Natural killer cell treated with Interleukin-12 subunit alpha and Interleukin-12 subunit beta and Interleukin-15 and Interleukin-18, amount 100 ng/mL, for 72 hours (primary cell): ENCODE data around the gene SUSD6. TPM values are rescaled to one million over a fixed set of nuclear protein-coding genes. Genes with fewer than 3 reads are reported as not detected.
A peak's percentile ranks its signal among the peaks of the same experiment; 100 is the strongest.

ENCODE experiments used
- ATAC-seq, 2 donors: fragments of 150-1000 bp; cut with Tn5 transposase in 1 of 2; sonication (Bioruptor Pico), chemical (Tn5 transposase) in 1 of 2; 2 replicates each; pipeline ENCODE4 v1.10.0; 2021
- DNase-seq: peaks from one replicate; pipeline ENCODE4 v3.0.0; 2022; ENCODE audit warnings: low spot score
- H3K27ac Mint-ChIP-seq, 2 donors: 1 replicate in 1 of 2; 2 replicates in 1 of 2; pipeline ENCODE4 v1.8.0; 2022; ENCODE audit warnings: mixed read lengths in 2 of 2, mild to moderate bottlenecking in 1 of 2, moderate library complexity in 1 of 2
- H3K27me3 Mint-ChIP-seq, 2 donors: 1 replicate in 1 of 2; 2 replicates in 1 of 2; pipeline ENCODE4 v1.8.0; 2022; ENCODE audit warnings: mixed read lengths in 2 of 2
- H3K36me3 Mint-ChIP-seq: one replicate; pipeline ENCODE4 v1.8.0; 2022; ENCODE audit warnings: mixed read lengths
- H3K4me1 Mint-ChIP-seq, 2 donors: 1 replicate in 1 of 2; 2 replicates in 1 of 2; pipeline ENCODE4 v1.8.0; 2022; ENCODE audit warnings: low read depth in 2 of 2, mixed read lengths in 2 of 2, mild to moderate bottlenecking in 1 of 2
- H3K4me3 Mint-ChIP-seq: one replicate; pipeline ENCODE4 v1.8.0; 2022; ENCODE audit warnings: mixed read lengths
- H3K9me3 Mint-ChIP-seq: 2 replicates; pipeline ENCODE4 v1.8.0; 2022; ENCODE audit warnings: mixed read lengths
- total RNA-seq, 2 donors: library from RNA; stranded (reverse); gene quantifications; one replicate each; pipeline ENCODE4 v1.2.3, GENCODE V29; 2022

The SUSD6 gene
- total RNA-seq, 2 donors from 2014 or later, result 111 to 139 TPM

DNA sequence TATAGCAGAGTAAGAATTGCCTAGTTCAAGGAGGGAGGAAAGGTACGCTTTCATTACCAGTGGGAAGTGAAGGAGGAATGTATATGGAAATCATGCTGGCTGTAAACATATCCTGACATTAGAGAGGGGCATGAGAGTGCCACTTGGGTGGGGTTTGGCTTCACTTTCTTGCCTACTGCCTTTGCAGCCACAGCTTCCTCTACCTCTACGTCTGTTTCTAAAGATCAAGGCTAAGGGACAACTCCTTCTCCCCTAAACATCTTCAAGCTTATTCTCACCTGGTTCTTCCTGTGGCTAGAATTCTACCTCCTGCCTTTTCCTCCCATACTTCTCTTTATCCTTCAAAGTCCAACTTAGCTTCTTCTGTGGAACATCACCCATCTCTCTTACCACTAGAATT, 58.0 kb downstream of the SUSD6 start:
- DNase-seq, result no peak
- Mint-ChIP-seq H3K4me3 (peak overlapping the region; percentile 21), H3K27ac (peak overlapping the region; percentile 42 to 68), H3K9me3 (no peaks in the 10 kb centered on the region), H3K4me1 (peaks cover 82 to 86% of the 10 kb centered on the region in 2 donors), H3K36me3 (peaks cover 6% of the 10 kb centered on the region), H3K27me3 (no peaks in the 10 kb centered on the region)
- ATAC-seq, result no peak

DNA sequence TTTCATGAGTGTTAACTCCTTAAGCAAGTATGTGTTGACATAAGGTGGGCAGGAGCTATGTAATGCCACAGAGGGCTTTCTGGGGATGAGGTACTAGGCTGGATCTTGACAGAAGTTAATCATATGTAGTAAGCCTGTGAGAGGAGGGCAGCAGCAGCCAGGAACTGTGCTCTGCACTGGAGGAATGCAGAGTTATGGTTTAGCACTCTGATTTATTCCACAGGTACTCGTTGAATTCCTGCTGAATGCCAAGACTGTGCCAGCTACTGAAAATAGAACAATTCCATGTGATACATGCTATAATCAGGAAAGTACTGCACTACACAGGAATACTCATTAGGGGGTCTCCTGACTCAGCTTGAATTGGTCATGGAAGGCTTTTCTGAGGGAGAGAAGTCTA, 58.7 kb downstream of the SUSD6 start:
- H3K4me1 Mint-ChIP-seq, result peaks cover 84 to 87% of the 10 kb centered on the region in 2 donors
- H3K4me3 Mint-ChIP-seq, result peak overlapping the region; percentile 21
- peak overlapping the region; percentile 42 to 68 for H3K27ac Mint-ChIP-seq
- ATAC-seq, result no peak
- no peaks in the 10 kb centered on the region for H3K9me3 Mint-ChIP-seq
- DNase-seq, result no peak
- peaks cover 6% of the 10 kb centered on the region for H3K36me3 Mint-ChIP-seq
- no peaks in the 10 kb centered on the region for H3K27me3 Mint-ChIP-seq

DNA sequence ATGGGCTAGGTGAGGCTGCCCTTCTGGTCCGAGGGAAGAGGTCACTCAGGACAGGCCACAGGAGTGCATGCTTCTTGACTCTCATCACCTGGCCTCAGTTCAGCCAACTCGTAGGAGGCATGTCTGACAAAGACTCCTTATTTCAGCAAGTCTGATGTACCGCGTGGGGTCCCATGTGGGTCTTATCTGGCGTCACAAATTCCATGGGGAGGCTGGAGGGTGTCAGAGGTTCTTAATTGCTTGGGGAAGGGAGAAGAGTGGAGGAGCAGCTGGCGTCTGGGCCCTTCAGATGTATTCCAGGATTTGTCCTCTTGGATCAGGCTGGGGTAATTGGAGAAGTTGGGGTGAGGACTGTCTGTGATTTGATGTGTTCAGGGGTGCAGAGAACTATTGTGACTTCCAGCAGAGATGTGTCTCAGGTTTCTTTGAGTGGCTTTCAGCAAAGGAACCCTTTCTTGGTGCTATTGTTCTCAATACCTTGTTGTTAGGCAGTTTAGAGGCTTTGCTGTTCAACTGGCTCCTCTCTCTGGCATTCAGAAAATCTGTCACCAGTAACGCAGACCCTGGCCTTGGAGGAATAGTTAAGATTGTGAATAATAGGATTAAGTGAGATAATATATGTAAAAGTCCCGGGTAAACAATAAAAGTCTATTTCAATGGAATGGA, 60.1 kb downstream of the SUSD6 start:
- no peak for ATAC-seq
- no peak for DNase-seq
- peaks cover 6% of the 10 kb centered on the region for H3K36me3 Mint-ChIP-seq
- peak overlapping the region; percentile 73 for H3K4me3 Mint-ChIP-seq
- H3K27ac Mint-ChIP-seq, result peak overlapping the region; percentile 78 to 80
- H3K9me3 Mint-ChIP-seq, result no peaks in the 10 kb centered on the region
- H3K4me1 Mint-ChIP-seq, result peaks cover 84 to 89% of the 10 kb centered on the region in 2 donors
- no peaks in the 10 kb centered on the region for H3K27me3 Mint-ChIP-seq

DNA sequence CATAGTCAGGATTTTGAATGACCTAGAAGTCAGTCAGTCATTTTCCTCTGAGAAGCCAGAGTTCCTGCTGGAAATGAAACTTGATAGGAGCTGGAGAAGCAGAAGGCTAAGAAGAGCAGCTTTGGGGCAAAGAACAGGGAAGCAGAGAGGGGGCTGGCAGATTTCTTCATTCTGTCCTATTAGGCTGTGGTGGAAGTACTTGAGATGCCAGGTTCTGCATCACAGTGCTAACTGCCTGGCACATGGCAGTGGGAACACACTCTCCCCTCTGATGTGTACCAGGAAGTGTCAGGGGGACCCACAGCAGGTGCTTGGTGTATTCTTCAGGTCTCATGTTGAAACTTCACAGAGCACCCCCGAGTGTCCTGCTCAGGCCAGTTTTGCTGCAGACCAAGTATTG, 61.0 kb downstream of the SUSD6 start:
- peak overlapping the region; percentile 73 for H3K4me3 Mint-ChIP-seq
- no peak for DNase-seq

DNA sequence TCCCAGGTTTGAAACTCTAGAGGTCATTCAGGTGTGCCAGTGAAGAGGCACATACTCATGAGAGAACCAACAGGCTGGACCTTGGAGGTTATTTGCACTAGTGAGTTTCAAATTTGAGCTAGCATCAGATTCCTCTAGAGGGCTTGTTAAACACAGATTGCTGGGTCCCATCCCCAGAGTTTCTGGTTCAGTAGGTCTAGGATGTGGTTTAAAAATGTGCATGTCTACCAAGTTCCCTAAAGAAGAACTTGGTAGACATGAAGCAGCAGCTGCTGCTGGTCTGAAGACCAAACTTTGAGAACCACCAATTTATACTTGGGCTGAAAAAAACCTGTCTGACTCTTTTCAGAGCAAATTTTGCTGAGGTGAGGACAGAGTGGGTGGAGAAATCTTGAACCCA, 61.7 kb downstream of the SUSD6 start:
- DNase-seq, result no peak
- peaks cover 77 to 82% of the 10 kb centered on the region in 2 donors for H3K4me1 Mint-ChIP-seq
- peak overlapping the region; percentile 80 to 81 for H3K27ac Mint-ChIP-seq
- H3K4me3 Mint-ChIP-seq, result peak overlapping the region; percentile 73
- H3K9me3 Mint-ChIP-seq, result no peaks in the 10 kb centered on the region
- H3K27me3 Mint-ChIP-seq, result no peaks in the 10 kb centered on the region
- ATAC-seq, result peak in 1 of 2 donors; percentile 37
- H3K36me3 Mint-ChIP-seq, result no peaks in the 10 kb centered on the region

More for the DNA sequence above, 61.0 kb downstream of the SUSD6 start:
- Mint-ChIP-seq H3K9me3 (no peaks in the 10 kb centered on the region), H3K36me3 (peaks cover 6% of the 10 kb centered on the region), H3K27ac (peak overlapping the region; percentile 78 to 80), H3K4me1 (peaks cover 83 to 90% of the 10 kb centered on the region in 2 donors), H3K27me3 (no peaks in the 10 kb centered on the region)
- no peak for ATAC-seq

DNA sequence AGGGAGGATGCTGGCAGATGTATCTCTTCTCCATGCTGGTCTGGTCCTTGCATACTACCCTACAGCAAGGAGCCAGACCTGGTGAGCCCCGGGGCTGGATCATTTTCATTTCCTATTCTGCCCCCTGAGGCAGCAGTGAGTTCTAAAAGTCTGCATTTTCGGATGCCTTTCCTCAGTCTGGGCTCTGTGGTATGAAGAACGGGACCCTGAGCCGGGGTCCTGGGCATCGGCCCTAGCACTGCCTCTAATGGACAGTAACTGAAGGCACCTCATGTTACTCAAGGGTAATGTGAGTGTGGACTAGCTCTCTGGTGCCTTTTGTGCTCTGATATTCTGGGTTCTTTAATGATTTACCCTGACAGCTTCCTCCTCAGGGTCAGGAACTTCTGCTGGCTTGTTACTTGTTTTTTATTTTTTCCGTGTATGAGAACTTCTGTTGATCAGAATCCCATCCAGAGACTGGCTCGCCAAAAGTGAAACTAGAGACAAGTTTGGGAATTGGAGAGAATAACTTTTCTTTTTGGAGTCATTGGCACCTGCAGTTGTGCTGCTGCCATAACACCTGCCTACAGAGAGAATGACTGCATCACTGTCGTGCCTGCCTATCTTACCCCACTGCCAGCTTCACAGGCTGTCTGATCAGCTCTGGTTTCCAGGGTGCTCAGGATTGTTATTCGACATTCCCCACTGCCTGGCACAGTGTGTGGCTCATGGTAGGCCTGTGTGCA, 62.3 kb downstream of the SUSD6 start:
- Mint-ChIP-seq H3K27me3 (no peaks in the 10 kb centered on the region), H3K9me3 (no peaks in the 10 kb centered on the region), H3K27ac (peak overlapping the region; percentile 80 to 81), H3K4me3 (peak overlapping the region; percentile 73), H3K4me1 (peaks cover 73 to 82% of the 10 kb centered on the region in 2 donors), H3K36me3 (no peaks in the 10 kb centered on the region)
- DNase-seq (no peak), ATAC-seq (no peak)

DNA sequence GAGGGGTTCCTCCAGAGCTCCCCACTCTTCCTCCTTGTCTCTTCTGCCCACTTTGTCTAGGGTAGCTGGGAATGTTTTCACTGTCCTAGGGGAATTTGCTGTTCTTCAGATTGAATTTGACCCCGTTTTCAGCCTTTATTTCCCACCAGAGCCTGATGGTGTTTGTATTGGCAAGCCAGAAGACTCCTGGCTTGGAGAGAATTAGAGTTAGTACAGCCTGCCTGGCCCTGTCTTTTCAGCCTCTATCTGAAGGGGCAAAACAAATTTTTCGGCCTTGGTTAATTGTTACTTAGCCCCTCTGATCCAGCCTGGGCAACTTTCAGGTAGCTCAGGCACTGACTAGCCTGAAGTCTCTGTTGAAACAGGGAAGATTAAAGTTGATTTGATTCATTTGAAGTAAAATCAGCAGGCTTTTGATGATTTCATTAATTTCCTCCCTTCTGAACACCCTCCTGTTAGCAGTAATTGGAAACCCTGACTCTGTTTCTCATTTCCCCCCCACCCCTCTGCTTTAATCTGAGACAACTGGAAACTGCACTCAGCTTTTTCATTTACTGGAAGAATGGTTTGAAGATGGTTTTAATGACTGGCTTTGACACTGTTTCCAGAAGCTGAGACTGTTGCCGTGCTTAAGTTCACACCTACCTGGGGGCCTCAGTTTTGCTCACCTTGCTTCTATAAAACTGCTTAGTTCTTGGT, 63.3 kb downstream of the SUSD6 start:
- no peak for DNase-seq
- Mint-ChIP-seq H3K4me3 (peak overlapping the region; percentile 73), H3K27me3 (no peaks in the 10 kb centered on the region), H3K4me1 (peaks cover 65 to 74% of the 10 kb centered on the region in 2 donors), H3K9me3 (no peaks in the 10 kb centered on the region), H3K36me3 (no peaks in the 10 kb centered on the region), H3K27ac (peak overlapping the region; percentile 80 to 81)
- no peak for ATAC-seq

DNA sequence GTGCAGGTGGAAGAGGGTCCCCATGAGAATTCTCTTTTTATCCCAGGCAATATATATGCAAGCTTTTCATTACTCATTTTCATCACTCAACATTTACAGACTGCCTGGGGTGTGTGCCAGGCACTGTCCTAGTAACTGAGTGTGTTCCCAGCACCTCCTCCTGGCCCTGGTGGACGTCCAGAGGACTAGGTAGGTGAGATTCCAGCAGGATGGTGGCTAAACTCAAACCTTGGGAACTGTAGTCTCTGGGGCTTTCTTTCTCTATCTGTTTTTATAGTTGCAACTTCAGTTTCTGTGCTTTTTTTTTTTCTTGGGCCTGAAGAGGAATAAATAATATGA, 63.8 kb downstream of the SUSD6 start:
- Mint-ChIP-seq H3K27ac (peak overlapping the region; percentile 80 to 81), H3K4me1 (peaks cover 61 to 70% of the 10 kb centered on the region in 2 donors), H3K4me3 (peak overlapping the region; percentile 73), H3K9me3 (no peaks in the 10 kb centered on the region), H3K27me3 (no peaks in the 10 kb centered on the region), H3K36me3 (no peaks in the 10 kb centered on the region)
- DNase-seq, result no peak
- ATAC-seq, result no peak

DNA sequence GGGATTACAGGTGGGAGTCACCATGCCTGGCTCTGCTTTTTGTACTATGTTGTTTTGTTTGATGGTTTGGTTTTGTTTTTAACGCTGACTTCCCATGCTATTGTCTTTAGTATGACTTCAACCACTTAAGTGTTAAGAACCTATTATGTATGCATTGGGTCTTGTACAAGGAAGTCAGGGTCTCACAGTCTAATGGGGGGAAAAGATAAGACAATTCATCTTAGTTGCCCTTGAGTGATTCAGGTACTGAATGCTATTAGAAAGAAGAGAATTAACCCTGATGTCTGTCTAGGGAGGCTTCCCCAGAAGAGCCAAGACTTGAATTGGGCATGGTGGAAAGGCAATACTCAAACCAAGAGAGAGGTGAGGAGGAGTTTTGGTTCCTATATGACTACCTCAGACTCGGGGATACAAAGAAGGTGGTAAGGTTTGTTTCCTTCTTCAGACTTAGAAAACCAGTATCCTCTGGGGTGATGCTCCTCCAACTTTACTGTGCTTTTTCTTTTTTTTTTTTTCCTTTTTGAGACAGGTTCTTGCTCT, 64.6 kb downstream of the SUSD6 start:
- H3K4me1 Mint-ChIP-seq, result peaks cover 60 to 70% of the 10 kb centered on the region in 2 donors
- peak overlapping the region; percentile 80 to 81 for H3K27ac Mint-ChIP-seq
- no peaks in the 10 kb centered on the region for H3K9me3 Mint-ChIP-seq
- ATAC-seq, result peak; percentile 93
- no peaks in the 10 kb centered on the region for H3K27me3 Mint-ChIP-seq
- H3K4me3 Mint-ChIP-seq, result peak overlapping the region; percentile 73
- DNase-seq, result no peak
- H3K36me3 Mint-ChIP-seq, result no peaks in the 10 kb centered on the region

DNA sequence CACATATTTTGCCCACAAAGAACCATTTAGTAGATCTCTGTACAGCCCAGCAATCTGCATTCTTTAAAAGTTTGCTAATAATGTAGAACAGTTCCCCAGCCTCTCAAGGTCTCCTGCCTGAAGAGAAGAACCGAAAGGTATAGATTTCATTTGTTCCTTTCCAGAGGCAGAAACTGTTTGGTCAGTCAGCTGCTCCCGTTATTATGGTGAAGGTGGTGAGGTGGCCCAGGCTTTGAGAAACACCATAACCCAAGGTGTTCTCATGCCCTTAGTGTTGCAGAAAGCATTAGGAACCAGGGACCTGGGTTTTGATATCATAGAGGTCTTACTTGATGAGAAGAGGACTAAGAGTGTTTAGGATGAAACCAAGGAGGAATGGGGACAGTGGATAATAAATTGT, 65.3 kb downstream of the SUSD6 start:
- H3K36me3 Mint-ChIP-seq, result no peaks in the 10 kb centered on the region
- H3K27me3 Mint-ChIP-seq, result no peaks in the 10 kb centered on the region
- peak overlapping the region; percentile 66 for H3K4me3 Mint-ChIP-seq
- peaks cover 60 to 70% of the 10 kb centered on the region in 2 donors for H3K4me1 Mint-ChIP-seq
- DNase-seq, result no peak
- no peaks in the 10 kb centered on the region for H3K9me3 Mint-ChIP-seq
- ATAC-seq, result no peak
- peak overlapping the region; percentile 80 to 81 for H3K27ac Mint-ChIP-seq

DNA sequence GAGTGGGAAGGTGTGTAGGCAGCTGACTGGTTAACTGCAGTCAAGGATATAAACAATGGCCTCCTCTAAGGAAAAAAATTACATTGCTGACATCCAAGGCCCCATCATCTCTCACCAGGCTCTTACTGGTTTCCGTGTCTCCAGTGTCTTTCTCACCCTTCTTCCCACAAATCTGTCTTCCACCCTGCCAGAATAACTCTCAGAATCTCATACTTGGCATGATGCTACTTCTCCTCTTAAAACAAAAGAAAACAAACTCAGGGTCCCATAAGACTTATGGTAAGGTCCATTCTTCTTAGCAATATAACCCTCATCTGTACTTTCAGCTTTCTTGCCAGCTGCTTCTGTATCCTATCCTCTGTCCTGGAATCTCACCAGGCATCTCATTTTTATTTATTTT, 68.9 kb downstream of the SUSD6 start:
- H3K27ac Mint-ChIP-seq, result peak overlapping the region; percentile 85 to 96
- DNase-seq (no peak), ATAC-seq (no peak)
- no peak overlapping the region for H3K4me3 Mint-ChIP-seq
- H3K27me3 Mint-ChIP-seq, result no peaks in the 10 kb centered on the region
- H3K9me3 Mint-ChIP-seq, result peaks cover 3% of the 10 kb centered on the region
- H3K4me1 Mint-ChIP-seq, result peaks cover 63 to 70% of the 10 kb centered on the region in 2 donors
- H3K36me3 Mint-ChIP-seq, result no peaks in the 10 kb centered on the region

DNA sequence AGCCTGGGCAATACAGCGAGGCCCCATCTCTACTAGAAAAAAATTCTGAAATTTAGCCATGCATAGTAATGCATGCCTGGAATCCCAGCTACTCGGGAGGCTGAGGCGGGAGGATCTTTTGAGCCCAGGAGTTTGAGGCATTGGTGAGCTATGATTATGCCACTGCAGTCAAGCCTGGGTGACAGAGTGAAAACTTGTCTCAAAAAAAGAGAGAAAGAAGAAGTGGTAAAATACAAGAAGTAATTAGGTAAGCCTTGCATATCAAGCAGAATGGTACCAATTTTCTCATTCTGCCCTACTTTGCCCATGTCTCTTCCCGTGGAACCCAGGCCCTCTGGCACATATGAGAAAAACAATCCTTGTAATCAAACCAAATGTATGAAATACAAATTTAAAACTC, 70.7 kb downstream of the SUSD6 start:
- Mint-ChIP-seq H3K27me3 (no peaks in the 10 kb centered on the region), H3K9me3 (peaks cover 3% of the 10 kb centered on the region), H3K4me3 (peak overlapping the region; percentile 78), H3K36me3 (no peaks in the 10 kb centered on the region), H3K4me1 (peaks cover 57 to 66% of the 10 kb centered on the region in 2 donors), H3K27ac (peak overlapping the region; percentile 85 to 96)
- ATAC-seq, result no peak
- no peak for DNase-seq

DNA sequence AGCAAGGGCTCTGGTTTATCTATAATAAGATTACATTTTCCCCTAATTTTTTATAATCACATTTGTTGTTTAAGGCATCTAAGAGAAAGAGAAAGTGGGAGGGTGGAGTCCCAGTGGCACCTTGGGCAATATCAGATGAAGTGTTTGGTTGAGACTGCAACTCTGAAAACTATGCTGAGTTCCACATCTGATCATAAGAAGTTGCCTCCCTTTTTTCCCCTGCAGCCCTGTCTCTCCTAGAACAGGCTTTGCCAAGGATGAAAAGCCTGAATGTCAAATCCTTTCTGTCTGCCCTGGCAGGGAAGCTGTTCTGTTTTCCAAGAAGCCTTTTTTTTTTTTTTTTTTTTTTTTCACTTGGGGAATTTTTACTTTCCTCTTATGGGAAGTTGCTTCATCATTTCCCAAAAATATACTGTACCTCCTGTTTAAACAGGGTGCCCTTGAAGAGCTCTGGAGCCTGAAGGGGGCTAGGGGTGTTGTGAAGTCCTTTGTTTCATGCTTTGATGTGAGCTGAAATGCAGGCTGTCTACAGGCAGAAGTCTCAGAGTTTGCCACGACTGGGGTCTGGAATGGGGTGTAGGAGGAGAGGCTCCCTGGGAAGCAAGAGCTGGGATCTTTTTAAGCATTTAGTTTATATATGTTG, 71.3 kb downstream of the SUSD6 start:
- no peak for DNase-seq
- peak; percentile 58 to 79 for ATAC-seq
- peaks cover 3% of the 10 kb centered on the region for H3K9me3 Mint-ChIP-seq
- H3K4me1 Mint-ChIP-seq, result peaks cover 57 to 67% of the 10 kb centered on the region in 2 donors
- H3K27ac Mint-ChIP-seq, result peak overlapping the region; percentile 85 to 96
- no peaks in the 10 kb centered on the region for H3K36me3 Mint-ChIP-seq
- peak overlapping the region; percentile 78 for H3K4me3 Mint-ChIP-seq
- H3K27me3 Mint-ChIP-seq, result no peaks in the 10 kb centered on the region
